AG04449 (cell line): ENCODE measurements around the gene EIF1B.

ENCODE experiments used
- CTCF ChIA-PET: fragments of 350-600 bp; formaldehyde crosslinking; extraction: SDS; loops from one replicate; lab custom pipeline; 2021; ENCODE audit warnings: antibody characterized with exemption; lab: Yijun Ruan, JAX
- POLR2A ChIA-PET: fragments of 400-600, 350-600 bp; formaldehyde crosslinking; extraction: SDS; loops from one replicate; lab custom pipeline; 2020; ENCODE audit warnings: antibody characterized with exemption, inconsistent platforms; lab: Yijun Ruan, JAX
- DNase-seq: peaks from one replicate; pipeline ENCODE4 v3.0.0-alpha.2; 2010; ENCODE audit warnings: low read depth, low spot score
- H3K4me3 ChIP-seq: 2 replicates; pipeline ENCODE4 v1.5.1; 2011; ENCODE audit warnings: low read depth, mild to moderate bottlenecking, control low read depth, low read length
- TF ChIP-seq, protein P1 (sequence below): IDR thresholded peaks from one replicate; pipeline ENCODE4 v1.5.1; 2011; ENCODE audit warnings: mild to moderate bottlenecking, moderate library complexity, low read length, control low read depth, inconsistent platforms; ENCODE audit not compliant: insufficient read depth; ENCODE audit errors: missing control alignments

EIF1B gene

DNA sequence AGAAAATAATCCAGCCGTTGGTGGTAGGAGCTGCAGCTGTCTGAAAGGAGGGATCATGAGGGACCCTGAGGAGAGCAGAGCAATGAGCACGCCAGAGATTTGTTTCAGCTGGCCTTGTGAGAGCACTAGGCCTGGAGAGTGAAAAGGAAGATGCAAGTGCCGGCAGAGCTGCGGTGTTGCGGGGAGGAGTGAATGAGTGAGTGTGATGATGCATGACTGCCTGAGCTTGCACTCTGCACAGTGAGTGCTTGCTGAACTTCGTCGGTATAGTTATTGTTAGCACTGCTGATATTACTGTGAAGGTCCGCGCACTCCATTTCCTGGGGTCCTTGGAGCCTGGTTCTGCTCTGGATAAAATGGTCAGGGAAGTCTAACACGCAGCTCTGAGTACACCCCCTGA is 23.2 kb downstream of the EIF1B start:
- no peak for DNase-seq
- TF ChIP-seq, protein P1, sequence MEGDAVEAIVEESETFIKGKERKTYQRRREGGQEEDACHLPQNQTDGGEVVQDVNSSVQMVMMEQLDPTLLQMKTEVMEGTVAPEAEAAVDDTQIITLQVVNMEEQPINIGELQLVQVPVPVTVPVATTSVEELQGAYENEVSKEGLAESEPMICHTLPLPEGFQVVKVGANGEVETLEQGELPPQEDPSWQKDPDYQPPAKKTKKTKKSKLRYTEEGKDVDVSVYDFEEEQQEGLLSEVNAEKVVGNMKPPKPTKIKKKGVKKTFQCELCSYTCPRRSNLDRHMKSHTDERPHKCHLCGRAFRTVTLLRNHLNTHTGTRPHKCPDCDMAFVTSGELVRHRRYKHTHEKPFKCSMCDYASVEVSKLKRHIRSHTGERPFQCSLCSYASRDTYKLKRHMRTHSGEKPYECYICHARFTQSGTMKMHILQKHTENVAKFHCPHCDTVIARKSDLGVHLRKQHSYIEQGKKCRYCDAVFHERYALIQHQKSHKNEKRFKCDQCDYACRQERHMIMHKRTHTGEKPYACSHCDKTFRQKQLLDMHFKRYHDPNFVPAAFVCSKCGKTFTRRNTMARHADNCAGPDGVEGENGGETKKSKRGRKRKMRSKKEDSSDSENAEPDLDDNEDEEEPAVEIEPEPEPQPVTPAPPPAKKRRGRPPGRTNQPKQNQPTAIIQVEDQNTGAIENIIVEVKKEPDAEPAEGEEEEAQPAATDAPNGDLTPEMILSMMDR: no peak
- H3K4me3 ChIP-seq: no peak overlapping the region
- ChIA-PET CTCF (interaction anchor here (2.4 kb wide), 1 partner anchor 15 kb away, joined by 7 read pairs; no protein-coding TSS in a partner anchor), POLR2A (no interaction called here)

DNA sequence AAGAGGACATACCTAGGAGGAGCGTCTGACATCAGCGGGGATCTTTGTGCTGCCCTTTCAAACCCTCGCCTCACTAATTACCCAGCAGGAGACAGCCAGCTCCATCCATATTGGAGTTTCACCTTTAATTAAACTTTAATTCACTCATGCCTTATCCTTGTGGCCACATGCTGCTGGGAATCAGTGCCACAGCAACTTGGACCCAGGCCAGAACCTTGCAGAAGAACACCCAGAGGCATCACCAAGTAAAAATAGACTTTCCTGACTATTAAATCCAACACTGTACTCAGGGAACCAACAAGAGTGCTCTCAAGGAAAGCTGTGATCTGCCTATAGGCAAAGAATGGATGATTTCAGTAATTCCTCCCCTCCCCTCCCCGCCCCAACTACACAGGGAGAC is 23.9 kb downstream of the EIF1B start:
- CTCF ChIA-PET: interaction anchor here (1.3 to 2.4 kb wide), 2 partner anchors 16 to 250 kb away, joined by 3 to 7 read pairs; no protein-coding TSS in a partner anchor
- TF ChIP-seq, protein P1: no peak
- POLR2A ChIA-PET: no interaction called here
- DNase-seq: no peak
- no peak overlapping the region for H3K4me3 ChIP-seq

DNA sequence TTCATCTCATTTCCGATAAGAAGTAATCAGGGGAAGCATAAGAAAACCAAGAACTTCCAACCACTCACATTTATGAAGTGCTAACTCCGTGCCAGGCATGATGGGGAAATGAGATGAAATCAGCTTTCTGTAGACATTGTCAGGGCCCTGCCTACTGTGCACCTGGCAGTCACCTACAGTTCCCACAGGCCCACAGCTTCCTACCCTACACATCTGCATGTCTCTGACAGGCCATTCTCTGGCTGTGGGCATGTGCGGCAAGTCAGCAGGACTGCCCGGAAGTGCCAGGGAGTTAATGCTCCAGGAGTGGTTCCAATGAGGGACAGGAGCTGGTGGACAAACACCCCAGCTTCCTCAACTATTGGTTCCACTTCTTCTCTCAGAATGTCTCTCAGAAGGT is 24.3 kb downstream of the EIF1B start:
- ChIA-PET POLR2A (no interaction called here), CTCF (interaction anchor here (1.3 to 2.4 kb wide), 2 partner anchors 17 to 249 kb away, joined by 3 to 7 read pairs; no protein-coding TSS in a partner anchor)
- H3K4me3 ChIP-seq: no peak overlapping the region
- TF ChIP-seq, protein P1: no peak
- no peak for DNase-seq

DNA sequence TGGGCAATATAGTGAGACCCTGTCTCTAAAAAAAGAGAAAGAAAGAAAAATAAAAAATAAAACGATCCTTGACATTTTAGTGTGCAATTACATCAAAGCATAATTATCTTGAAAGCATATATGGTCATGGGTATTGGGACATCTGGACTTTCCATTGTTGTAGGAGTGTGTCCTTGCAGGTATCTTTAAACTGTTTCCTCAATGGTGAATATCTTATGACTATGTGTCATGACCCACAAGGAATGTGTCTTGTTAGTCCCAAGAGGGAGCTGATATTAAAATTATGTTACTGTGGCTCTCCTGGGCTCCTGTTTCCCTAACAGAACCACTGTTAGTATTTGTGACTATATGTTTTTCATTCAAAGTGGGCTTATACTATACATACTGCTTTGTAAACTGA is 26.6 kb downstream of the EIF1B start:
- TF ChIP-seq, protein P1: no peak
- POLR2A ChIA-PET: no interaction called here

DNA sequence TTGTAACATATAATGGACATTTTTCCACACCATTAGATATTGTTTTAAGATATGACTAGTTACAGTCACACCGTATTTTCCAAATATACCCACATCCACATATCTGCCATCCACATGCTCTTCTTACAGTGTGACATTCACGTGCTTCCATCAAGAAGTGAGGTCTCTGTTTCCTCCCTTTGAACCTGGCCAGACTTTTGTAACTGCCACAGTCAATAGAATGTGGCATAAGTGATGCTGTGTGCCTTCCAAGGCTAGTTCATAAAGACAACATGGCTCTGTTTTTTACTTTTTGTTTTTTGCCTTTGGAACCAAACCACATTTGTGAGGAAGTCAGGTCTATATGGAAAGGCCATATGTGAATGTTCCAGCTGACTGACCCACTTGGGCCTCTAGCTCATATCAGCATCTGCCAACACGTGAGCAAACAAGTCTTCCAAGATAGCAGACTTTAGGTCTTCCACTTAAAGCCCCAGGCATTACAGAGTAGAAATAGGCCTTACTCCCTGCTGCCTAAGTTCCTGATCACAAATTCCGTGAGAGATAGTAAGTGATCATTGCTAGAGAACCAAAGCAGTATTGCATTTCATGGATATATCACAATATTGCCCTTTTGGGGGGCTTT is 27.1 kb downstream of the EIF1B start:
- POLR2A ChIA-PET: no interaction called here
- DNase-seq: no peak
- CTCF ChIA-PET: interaction anchor here (1.5 kb wide), 1 partner anchor 145 kb away, joined by 5 read pairs; no protein-coding TSS in a partner anchor
- TF ChIP-seq, protein P1: no peak
- no peak overlapping the region for H3K4me3 ChIP-seq

More for the DNA sequence above, 26.6 kb downstream of the EIF1B start:
- CTCF ChIA-PET: interaction anchor here (1.5 kb wide), 1 partner anchor 145 kb away, joined by 5 read pairs; no protein-coding TSS in a partner anchor
- no peak overlapping the region for H3K4me3 ChIP-seq
- DNase-seq: no peak
